Measurements from ENCODE around the gene LENG8.
"Not testable (repeated sequence)": the region's sequence is repeated elsewhere in the genome, so short reads cannot be mapped to it uniquely, and the experiment has no call there.

Gene LENG8

DNA sequence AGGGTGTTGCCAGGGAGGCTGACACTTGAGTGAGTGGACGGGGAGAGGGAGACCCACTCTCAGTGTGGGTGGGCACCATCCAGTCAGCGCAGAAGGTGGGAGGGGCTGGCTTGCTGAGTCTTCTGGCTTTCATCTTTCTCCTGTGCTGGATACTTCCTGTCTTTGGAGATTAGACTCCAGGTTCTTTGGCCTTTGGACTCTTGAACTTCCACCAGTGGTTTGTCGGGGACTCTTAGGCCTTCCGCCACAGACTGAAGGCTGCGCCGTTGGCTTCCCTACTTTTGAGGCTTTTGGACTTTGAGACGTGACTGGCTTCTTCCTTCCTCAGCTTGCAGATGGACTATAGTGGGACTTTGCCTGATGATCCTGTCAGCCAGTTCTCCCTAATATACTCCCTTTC, 4.3 kb upstream of the LENG8 start:
- no peak for DNase-seq (ENCODE audit: low spot score)

DNA sequence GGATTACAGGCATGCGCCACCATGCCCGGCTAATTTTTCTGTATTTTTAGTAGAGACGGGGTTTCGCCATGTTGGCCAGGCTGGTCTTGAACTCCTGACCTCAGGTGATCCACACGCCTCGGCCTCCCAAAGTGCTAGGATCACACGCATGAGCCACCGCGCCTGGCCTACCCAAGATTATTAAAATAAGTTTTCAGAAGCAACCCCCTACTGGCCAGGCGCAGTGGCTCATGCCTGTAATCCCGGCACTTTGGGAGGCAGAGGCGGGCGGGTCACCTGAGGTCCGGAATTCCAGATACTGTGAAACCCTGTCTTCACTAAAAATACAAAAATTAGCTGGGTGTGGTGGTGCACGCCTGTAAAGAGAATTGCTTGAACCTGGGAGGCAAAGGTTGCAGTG, 2.6 kb upstream of the LENG8 start:
- not testable (repeated sequence) for DNase-seq (ENCODE audit: low spot score)

DNA sequence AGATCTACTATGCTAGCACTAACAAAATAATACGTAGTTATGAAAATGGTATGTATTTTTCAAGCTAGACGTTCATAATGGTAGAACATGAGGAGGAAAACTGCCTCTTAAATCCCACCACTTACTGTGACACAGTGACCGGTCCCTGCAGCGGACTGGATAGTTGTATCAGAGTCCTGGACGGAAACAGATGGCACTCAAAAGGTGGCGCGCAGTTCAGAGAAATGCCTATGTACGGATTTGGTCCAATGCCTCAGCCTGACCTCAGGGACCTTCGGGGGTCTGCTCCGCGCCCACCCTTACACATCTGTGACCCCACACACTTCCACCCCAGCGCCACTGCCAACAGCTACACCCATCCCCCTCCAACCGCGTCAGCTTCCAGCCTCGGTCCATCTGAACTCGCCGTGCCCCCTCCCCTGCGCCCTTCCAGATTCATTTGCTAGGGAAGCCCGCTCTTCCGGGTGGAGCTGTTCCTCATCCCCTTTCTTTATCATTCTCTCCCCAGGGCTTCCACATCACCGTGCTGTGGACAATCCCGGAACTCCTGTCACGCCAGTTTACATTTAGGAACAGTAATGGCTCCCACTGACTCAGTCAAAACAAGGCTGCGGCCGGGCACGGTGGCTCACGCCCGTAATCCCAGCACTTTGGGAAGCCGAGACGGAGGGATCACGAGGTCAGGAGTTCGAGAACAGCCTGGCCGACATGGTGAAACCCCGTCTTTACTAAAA, 792 bp upstream of the LENG8 start:
- peak; percentile 73 for DNase-seq (ENCODE audit: low spot score)

DNA sequence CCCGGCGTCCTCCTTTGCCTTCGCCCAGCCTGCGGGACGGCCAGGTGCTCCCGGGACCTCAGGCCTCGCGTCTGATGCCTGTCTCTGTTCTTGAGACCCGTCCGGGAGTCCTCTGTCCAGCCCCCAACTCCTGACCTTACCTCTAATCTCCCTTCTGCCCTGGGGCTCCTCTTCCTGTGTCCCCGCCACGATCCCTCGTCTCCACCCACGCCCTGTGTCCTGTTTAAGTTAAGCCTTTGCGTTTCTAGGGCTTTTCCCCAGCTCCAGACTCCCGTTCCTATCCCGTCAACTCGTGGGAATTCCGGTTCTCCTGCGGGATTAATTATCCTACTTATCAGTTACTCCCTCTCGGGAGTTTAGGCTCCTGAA, 686 bp downstream of the LENG8 start:
- peak; percentile 43 for DNase-seq (ENCODE audit: low spot score)

DNA sequence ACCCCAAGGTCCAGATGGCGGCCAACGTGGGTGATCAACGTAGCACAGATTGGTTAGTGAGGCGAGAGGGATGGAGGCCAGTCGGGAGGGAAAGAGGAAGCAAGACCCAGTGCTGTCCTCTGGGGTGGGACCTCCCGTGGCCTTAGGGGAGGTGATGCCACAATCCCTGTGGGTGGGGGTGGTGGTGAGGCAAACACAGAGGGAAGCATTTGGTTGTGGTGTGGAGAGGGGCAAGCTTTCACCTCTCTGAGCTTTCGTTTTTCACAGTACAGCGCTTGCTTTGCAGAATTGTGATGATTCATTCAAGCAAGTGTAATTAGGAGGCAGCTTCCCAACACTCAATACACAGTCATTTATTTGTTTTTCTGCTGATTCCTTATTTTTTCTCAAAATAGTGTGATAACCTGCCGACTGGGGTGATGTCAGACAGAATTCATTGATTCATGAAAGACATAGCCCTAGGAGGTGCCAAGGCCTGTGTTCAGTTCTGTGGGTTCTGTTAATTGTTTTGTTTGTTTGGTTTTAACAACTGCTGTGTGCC, 2.4 kb downstream of the LENG8 start:
- no peak for DNase-seq (ENCODE audit: low spot score)

DNA sequence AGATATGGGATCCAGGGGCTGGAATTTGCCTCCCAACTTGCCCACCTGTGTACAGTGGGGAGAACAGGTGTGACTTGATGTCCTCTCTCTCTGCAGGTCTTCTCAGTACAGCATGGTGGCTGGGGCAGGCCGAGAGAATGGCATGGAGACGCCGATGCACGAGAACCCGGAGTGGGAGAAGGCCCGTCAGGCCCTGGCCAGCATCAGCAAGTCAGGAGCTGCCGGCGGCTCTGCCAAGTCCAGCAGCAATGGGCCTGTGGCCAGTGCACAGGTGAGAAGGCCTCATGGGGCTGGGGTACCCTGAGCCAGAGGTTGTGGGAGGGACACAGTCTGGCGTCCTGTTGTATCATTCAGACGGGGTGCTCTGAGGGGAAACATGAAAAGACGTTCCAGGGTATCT, 3.0 kb downstream of the LENG8 start:
- DNase-seq (ENCODE audit: low spot score), result no peak

DNA sequence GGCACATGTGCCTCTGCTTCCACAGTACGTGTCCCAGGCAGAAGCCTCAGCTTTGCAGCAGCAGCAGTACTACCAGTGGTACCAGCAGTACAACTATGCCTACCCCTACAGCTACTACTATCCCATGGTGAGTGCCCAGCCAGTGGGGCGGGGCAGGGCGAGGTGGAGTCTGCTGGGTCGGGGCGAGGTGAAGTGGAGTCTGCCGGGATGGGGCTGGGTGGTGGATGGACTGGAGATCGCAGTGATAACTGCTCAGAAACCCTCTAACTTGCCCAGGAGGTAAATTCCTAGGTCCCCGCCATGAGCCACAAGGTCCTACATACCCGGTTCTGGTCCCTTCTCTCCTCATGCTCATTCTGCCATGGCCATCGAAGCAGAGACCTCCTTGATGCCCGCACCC, 3.6 kb downstream of the LENG8 start:
- DNase-seq (ENCODE audit: low spot score), result no peak

DNA sequence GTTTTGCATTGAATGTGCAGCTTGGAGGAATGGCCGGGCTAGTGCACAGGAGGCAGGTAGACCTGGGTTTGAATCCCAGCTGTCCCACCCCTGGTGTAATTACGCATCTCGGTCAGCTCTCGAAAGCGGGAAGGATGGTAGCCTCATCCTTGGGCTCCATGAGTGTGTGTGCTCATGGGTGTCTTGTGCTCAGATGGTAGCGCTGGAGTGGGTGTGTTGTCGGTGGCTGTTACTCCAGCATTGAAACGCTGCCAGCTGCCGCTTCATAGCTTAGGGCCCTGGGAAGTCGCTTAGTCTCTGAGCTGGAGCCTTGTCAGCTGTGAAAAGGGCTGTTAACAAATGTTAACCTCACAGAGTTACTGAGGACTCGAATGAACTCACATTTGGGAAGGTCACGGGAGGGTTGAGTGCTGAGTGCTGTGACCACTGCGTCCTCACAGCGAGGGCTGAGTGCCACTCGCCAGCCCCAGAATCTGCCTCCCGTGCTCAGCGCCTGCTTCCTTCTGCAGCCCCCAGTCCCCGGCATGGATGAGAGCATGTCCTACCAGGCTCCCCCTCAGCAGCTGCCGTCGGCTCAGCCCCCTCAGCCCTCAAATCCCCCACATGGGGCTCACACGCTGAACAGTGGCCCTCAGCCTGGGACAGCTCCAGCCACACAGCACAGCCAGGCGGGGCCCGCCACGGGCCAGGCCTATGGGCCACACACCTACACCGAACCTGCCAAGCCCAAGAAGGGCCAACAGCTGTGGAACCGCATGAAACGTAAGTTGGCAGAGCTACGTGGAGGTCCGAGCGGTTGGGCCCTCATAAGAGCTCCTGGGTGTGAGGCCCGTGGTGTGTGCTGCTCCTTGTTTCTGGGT, 5.2 kb downstream of the LENG8 start:
- no peak for DNase-seq (ENCODE audit: low spot score)

DNA sequence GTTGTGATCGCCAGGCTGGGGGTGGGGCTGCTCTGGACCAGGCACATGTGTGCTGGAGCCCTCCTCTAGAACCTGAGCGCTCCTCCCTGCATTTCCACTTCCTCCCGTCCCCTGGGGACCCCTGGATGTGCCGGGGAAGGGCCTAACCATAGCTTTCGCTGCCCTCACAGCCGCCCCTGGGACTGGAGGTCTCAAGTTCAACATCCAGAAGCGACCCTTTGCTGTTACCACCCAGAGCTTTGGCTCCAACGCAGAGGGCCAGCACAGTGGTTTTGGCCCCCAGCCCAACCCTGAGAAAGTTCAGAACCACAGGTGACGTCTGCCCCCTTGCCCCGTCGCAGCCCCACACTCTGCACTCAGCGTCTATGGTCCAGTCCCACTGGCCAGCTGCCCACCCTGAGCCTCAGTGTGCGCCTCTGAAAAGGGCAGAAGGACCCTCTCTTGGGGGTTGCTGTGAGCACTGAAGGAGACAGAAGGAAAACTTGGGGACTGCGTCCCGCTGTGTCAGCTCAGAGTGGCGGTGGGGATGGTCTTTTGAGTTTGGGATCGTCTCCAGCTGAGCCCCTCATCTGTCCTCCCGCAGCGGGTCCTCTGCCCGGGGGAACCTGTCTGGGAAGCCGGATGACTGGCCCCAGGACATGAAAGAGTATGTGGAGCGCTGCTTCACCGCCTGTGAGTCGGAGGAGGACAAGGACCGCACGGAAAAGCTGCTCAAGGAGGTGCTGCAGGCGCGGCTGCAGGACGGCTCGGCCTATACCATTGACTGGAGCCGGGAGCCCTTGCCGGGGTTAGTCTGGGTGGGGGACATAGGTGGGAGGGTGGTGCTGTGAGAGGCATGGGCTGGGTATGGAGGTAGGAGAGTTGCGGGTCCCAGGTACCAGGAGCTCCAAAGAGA, 6.0 kb downstream of the LENG8 start:
- no peak for DNase-seq (ENCODE audit: low spot score)

DNA sequence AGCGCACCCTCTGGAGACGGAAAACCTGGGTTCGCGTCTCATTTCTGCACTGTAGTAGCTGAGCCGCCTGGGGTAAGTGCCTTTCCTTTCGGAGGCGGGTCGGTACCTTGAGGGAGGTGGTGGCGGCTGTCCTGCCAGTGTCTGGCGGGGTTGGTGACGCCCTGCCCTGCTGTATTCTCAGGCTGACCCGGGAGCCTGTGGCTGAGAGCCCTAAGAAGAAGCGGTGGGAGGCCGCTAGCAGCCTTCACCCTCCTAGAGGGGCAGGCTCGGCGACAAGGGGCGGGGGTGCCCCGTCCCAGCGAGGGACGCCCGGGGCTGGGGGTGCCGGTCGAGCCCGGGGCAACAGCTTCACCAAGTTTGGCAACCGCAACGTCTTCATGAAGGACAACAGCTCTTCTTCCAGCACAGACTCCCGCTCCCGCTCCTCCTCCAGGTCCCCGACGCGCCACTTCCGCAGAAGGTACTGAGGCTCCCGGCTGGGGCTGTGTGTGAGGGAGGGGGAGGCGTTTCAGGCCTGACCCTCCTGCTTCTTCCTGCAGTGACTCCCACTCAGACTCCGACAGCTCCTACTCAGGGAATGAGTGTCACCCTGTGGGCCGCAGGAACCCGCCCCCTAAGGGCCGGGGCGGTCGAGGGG, 6.9 kb downstream of the LENG8 start:
- no peak for DNase-seq (ENCODE audit: low spot score)

DNA sequence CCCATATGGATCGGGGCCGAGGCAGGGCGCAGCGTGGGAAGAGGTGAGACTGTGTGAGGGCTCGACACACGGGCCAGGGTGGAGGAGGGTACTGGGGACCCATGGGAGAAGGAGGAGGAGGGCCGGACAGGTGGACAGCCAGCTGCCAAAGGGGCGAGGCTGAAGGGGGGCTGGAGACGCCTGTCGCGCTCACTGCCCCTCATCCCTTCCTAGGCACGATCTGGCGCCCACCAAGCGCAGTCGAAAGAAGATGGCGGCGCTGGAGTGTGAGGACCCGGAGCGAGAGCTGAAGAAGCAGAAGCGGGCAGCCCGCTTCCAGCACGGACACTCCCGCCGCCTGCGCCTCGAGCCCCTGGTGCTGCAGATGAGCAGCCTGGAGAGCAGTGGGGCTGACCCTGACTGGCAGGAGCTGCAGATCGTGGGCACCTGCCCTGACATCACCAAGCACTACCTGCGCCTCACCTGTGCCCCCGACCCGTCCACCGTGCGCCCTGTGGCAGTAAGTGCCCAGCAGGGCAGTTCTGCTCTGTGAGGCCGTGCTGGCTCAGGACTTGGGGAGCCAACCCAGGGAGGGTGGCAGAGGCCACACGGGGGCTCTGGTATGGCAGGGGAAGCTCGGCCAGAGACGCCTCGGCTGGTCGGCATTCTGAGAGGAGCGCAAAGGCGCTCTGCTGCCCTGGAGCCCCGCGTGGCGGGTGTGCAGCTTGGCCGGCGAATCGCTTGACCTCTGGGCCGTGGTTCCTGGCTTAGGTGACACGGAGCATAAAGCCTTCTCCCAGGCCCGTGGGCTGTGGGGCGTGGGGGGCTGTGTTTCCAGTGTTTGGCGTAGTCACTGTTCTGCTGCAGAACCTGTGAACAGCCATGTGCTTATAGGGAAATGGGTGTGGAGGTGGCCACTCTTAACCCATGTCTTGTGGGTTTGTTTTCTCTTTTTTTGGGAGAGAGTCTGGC, 7.7 kb downstream of the LENG8 start:
- no peak for DNase-seq (ENCODE audit: low spot score)

DNA sequence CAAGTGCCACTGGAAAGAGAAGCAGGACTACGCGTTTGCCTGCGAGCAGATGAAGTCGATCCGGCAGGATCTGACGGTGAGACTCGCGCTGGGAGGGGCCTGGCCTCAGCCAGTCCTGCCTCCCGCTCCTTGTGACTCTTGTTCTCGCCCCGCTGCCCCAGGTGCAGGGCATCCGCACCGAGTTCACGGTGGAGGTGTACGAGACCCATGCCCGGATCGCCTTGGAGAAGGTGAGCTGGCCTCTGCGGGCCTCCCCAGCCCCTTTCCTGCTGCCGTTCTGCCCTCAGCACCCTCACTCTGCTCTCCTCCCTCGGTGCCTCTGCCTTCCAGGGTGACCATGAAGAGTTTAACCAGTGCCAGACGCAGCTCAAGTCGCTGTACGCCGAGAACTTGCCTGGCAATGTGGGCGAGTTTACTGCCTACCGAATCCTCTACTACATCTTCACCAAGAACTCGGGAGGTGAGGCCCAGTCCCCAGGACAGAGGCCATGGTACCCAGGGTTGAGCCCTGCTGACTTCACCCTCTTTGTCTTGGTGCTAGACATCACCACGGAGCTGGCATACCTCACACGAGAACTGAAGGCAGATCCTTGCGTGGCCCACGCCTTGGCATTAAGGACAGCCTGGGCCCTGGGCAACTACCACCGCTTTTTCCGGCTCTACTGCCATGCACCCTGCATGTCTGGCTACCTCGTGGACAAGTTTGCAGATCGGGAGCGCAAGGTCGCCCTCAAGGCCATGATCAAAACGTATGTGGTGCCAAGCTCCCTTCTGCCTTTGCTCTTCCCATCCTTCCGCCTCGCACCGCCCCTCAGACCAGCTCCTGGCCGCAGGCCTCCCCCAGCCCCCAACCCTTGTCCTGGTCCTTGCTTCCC, 9.0 kb downstream of the LENG8 start:
- DNase-seq (ENCODE audit: low spot score), result no peak

DNA sequence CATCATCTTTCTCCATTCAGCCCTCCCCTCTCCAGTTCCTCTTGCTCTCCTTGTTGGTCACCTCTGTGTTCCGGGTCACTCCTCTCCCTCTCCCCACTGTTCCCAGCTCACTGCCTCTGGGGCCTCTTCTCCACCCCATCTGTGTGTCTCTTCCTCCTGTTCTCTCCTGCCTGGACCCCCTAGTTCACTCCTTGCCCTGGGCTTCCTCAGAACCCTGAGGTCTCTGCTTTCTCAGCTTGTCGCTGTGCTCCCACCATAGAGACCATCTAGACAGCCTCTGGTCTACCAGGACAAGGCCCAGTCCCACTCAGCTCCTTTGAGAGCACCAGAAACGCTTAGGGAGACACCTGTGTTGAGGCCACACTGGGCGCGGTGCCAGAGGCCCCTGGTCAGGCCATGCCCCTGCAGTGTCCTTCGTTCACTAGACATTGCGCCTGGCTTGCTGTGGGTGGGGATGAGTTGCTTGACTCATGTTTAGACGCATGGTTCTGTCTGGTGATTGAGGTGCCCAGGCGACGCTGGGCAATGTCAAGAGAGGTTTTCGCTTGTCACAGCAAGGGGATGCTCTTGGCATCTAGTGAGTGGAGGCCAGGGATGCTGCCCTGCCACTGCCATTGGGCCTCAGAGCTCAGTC, 9.8 kb downstream of the LENG8 start:
- no peak for DNase-seq (ENCODE audit: low spot score)

DNA sequence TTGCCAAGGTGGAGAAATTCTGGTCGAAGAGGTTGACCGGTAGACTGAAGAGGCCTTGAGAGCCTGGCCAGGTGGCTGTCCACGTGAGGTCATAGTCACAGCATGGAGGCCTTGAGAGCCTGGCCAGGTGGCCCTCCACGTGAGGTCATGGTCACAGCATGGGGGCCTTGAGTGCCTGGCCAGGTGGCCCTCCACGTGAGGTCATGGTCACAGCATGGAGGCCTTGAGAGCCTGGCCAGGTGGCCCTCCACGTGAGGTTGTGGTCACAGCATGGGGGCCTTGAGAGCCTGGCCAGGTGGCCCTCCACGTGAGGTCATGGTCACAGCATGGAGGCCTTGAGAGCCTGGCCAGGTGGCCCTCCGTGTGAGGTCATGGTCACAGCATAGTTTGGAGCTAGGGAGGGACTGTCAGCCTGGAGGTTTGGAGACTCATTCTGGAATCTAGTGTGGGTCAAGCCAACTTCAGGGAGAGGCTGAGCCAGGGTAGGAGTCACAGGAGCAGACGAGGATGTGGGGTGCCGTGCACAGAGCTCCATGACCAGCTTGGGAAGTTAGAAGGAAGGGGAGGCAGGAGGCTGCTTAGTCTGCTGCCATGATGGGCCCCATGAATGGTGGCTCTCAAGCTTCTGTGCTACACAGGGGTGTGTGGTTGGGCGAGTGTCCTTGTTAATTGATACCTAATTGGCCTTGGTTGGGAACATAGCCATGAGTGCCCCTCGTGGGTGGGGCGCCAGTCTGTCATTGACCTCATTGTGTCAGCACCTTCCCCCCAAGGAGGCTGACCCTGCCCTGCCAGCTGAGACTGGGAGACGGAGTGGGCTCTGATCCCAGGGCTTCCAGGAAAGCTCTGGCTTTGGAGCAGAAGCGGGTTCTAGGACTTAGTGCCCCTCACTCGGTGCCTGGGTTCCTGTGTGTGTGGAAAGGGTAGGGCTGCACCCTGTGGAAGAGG, 10.6 kb downstream of the LENG8 start:
- DNase-seq (ENCODE audit: low spot score), result no peak

DNA sequence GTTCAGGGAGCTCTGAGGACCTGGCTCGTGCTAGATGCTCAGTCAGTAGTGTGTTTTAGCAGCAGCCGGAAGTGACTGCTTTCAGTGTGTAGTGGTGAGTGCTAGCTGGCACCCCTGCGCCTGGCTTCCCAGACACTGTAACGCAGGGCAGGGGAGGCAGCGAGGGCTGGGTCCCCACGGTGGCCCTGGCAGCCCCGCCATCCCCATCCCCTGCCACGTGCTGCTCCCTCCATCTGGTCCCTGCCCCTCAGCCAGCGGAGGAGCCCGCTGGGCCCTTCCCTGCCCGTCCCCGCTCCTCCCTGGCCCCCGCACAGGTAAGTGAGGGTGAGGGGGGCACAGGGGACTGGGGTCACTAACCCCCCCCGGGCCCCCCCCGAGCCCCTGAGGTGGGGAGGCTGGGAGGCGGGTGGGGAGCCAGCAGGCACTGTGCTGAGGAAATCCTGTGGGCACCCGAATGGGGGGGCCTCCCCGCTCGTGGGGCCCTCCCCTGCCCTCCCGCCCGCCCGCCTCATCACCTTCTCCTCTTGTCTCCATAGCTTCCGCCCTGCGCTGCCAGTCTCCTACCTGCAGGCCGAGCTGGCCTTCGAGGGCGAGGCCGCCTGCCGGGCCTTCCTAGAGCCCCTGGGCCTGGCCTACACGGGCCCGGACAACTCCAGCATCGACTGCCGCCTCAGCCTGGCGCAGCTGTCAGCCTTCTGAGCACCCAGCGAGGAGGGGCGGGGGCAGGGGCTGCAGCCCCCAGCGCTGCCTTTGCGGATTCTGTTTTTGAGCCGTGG, 11.4 kb downstream of the LENG8 start:
- DNase-seq (ENCODE audit: low spot score), result no peak

DNA sequence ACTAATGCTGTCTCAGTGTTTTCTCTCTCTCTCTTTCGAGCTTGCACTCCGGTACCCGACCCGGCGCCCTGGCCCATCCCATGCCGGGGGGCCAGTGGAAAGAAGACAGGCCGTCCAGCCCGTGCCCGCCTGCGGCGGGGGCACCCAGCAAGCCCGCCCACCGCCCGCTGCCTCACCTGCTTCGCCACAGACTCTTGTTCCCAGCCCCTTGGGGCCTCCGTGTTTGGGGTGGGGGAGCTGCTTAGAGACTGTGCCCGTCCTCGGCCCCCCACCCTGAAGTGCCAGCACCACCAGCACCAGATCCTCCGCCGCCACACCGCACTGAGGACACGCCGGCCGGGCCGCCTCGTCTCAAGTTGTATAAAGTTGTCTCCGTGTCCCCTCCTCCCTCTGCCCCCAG, 12.2 kb downstream of the LENG8 start:
- DNase-seq (ENCODE audit: low spot score), result no peak

DNA sequence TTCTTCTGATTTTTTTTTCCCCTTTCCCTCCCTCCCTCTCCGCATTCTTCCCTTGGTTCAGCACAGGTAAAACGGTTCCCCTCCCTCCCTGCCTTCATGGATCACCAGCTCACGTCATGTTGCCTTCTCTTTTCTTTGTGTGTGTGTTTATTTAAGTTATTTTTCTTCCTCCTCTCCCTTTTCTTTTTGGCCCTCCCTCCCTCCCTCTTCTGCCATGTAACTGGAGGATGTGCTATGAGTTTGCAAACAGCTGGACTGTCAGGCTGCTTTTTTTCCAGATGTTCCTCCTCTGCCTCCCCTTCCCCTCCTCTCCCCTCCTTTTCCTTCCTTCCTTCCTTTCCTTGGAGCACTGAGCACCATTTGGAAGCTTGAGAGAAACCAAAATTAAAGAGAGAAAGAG, 12.6 kb downstream of the LENG8 start:
- DNase-seq (ENCODE audit: low spot score), result no peak

Measured in GM03348 (cell line).